Esophagus (tissue), 2 donors: ENCODE measurements around the gene TTF2. TPM values are rescaled to one million over a fixed set of nuclear protein-coding genes. Genes with fewer than 3 reads are reported as not detected.

Experiments used
- H3K27ac ChIP-seq, 2 donors: one replicate each; pipeline ENCODE4 v1.5.1; 2013; ENCODE audit warnings: low read depth in 2 of 2, mild to moderate bottlenecking in 2 of 2, inconsistent platforms in 1 of 2, low read length in 1 of 2, moderate library complexity in 1 of 2
- H3K27me3 ChIP-seq, 2 donors: one replicate each; pipeline ENCODE4 v1.6.1; 2013; ENCODE audit warnings: low read length in 2 of 2, control low read depth in 1 of 2, mild to moderate bottlenecking in 1 of 2; ENCODE audit not compliant: insufficient read depth in 2 of 2, control insufficient read depth in 1 of 2
- H3K36me3 ChIP-seq, 2 donors: one replicate each; pipeline ENCODE4 v1.6.1; 2013; ENCODE audit warnings: low read length in 1 of 2; ENCODE audit not compliant: control insufficient read depth in 2 of 2, insufficient read depth in 2 of 2
- H3K4me1 ChIP-seq, 2 donors: one replicate each; pipeline ENCODE4 v1.6.1; 2013; ENCODE audit warnings: low read length in 1 of 2; ENCODE audit not compliant: control insufficient read depth in 2 of 2, insufficient read depth in 2 of 2
- H3K4me3 ChIP-seq, 2 donors: one replicate each; pipeline ENCODE4 v1.5.1; 2013; ENCODE audit warnings: low read length in 2 of 2, mild to moderate bottlenecking in 2 of 2, low read depth in 1 of 2, moderate library complexity in 1 of 2
- H3K9me3 ChIP-seq, 2 donors: one replicate each; pipeline ENCODE4 v1.6.1; 2013; ENCODE audit warnings: mild to moderate bottlenecking in 2 of 2, low read depth in 1 of 2, low read length in 1 of 2, moderate library complexity in 1 of 2; ENCODE audit not compliant: control insufficient read depth in 2 of 2, insufficient read depth in 1 of 2
- WGBS, 2 donors: extraction: QIAGEN DNeasy Blood & Tissue Kit; methylation state at CpG; one replicate each; pipeline ENCODE4 v1.1.7; 2013; 5-methylcytosine and 5-hydroxymethylcytosine counted together
- polyA plus RNA-seq, 2 donors: library from polyadenylated mRNA; stranded (reverse); fragments of 200-250 nt; gene quantifications; one replicate each; pipeline ENCODE4 v1.2.3, GENCODE V29; 2013
- donor health status: healthy with polysubstance abuse.
- donor health status: Bipolar disorder and iron deficiency.

Gene TTF2
- polyA plus RNA-seq, 2 donors = 5.7 to 6.7 TPM

GRCh38 chr1:117025568-117025967, 34.6 kb upstream of the TTF2 start:
- 94 to 96% methylated on average over 7 of the region's 7 CpGs for WGBS, 2 donors
- Histone ChIP-seq H3K9me3 (no peaks in the 10 kb centered on the region), H3K4me3 (no peak overlapping the region), H3K4me1 (no peaks in the 10 kb centered on the region), H3K27me3 (no peaks in the 10 kb centered on the region), H3K27ac (no peak overlapping the region), H3K36me3 (peaks cover 0 to 3% of the 10 kb centered on the region in 2 donors)

GRCh38 chr1:117026361-117026760, 33.8 kb upstream of the TTF2 start:
- Histone ChIP-seq H3K4me1 (no peaks in the 10 kb centered on the region), H3K36me3 (peaks cover 0 to 3% of the 10 kb centered on the region in 2 donors), H3K27me3 (no peaks in the 10 kb centered on the region), H3K27ac (no peak overlapping the region), H3K9me3 (no peaks in the 10 kb centered on the region), H3K4me3 (no peak overlapping the region)
- 70 to 75% methylated on average over 6 of the region's 6 CpGs for WGBS, 2 donors

GRCh38 chr1:117029685-117030084, 30.4 kb upstream of the TTF2 start:
- no peaks in the 10 kb centered on the region for H3K9me3 ChIP-seq
- H3K36me3 ChIP-seq = peaks cover 0 to 3% of the 10 kb centered on the region in 2 donors
- H3K4me1 ChIP-seq = no peaks in the 10 kb centered on the region
- no peaks in the 10 kb centered on the region for H3K27me3 ChIP-seq
- H3K4me3 ChIP-seq = no peak overlapping the region
- 75 to 91% methylated on average over 1 of the region's 1 CpG for WGBS, 2 donors
- no peak overlapping the region for H3K27ac ChIP-seq

GRCh38 chr1:117030271-117030877, 29.8 kb upstream of the TTF2 start:
- Histone ChIP-seq H3K36me3 (peaks cover 0 to 3% of the 10 kb centered on the region in 2 donors), H3K4me3 (no peak overlapping the region), H3K27me3 (no peaks in the 10 kb centered on the region), H3K27ac (no peak overlapping the region), H3K9me3 (no peaks in the 10 kb centered on the region), H3K4me1 (no peaks in the 10 kb centered on the region)
- WGBS, 2 donors = 82 to 90% methylated on average over 1 of the region's 1 CpG

- no peak overlapping the region for H3K27ac ChIP-seq
- H3K36me3 ChIP-seq = no peaks in the 10 kb centered on the region
- H3K4me1 ChIP-seq = no peaks in the 10 kb centered on the region
- WGBS, 2 donors = 89 to 91% methylated on average over 3 of the region's 3 CpGs
- no peaks in the 10 kb centered on the region for H3K9me3 ChIP-seq
- H3K27me3 ChIP-seq = no peaks in the 10 kb centered on the region
- H3K4me3 ChIP-seq = no peak overlapping the region
Measured at GRCh38 chr1:117032266-117032665, 27.9 kb upstream of the TTF2 start.

GRCh38 chr1:117032681-117033539, 27.2 kb upstream of the TTF2 start:
- Histone ChIP-seq H3K36me3 (no peaks in the 10 kb centered on the region), H3K27ac (no peak overlapping the region), H3K4me3 (no peak overlapping the region), H3K9me3 (no peaks in the 10 kb centered on the region), H3K27me3 (no peaks in the 10 kb centered on the region), H3K4me1 (no peaks in the 10 kb centered on the region)
- 74 to 76% methylated on average over 11 of the region's 11 CpGs for WGBS, 2 donors

- Histone ChIP-seq H3K4me3 (no peak overlapping the region), H3K27ac (no peak overlapping the region), H3K27me3 (no peaks in the 10 kb centered on the region), H3K4me1 (no peaks in the 10 kb centered on the region), H3K36me3 (no peaks in the 10 kb centered on the region), H3K9me3 (no peaks in the 10 kb centered on the region)
- 76 to 83% methylated on average over 7 of the region's 7 CpGs for WGBS, 2 donors
Measured at GRCh38 chr1:117033772-117034171, 26.4 kb upstream of the TTF2 start.

- WGBS, 2 donors = 90 to 91% methylated on average over 7 of the region's 7 CpGs
- no peaks in the 10 kb centered on the region for H3K36me3 ChIP-seq
- H3K4me1 ChIP-seq = no peaks in the 10 kb centered on the region
- no peak overlapping the region for H3K27ac ChIP-seq
- H3K9me3 ChIP-seq = no peaks in the 10 kb centered on the region
- H3K4me3 ChIP-seq = no peak overlapping the region
- no peaks in the 10 kb centered on the region for H3K27me3 ChIP-seq
Measured at GRCh38 chr1:117034791-117035290, 25.3 kb upstream of the TTF2 start.

- no peaks in the 10 kb centered on the region for H3K9me3 ChIP-seq
- no peak overlapping the region for H3K27ac ChIP-seq
- no peaks in the 10 kb centered on the region for H3K36me3 ChIP-seq
- WGBS, 2 donors = 80 to 85% methylated on average over 6 of the region's 6 CpGs
- no peaks in the 10 kb centered on the region for H3K4me1 ChIP-seq
- H3K27me3 ChIP-seq = no peaks in the 10 kb centered on the region
- no peak overlapping the region for H3K4me3 ChIP-seq
Measured at GRCh38 chr1:117036018-117036461, 24.1 kb upstream of the TTF2 start.
